ENCODE results near the gene FAM13B.

DNA sequence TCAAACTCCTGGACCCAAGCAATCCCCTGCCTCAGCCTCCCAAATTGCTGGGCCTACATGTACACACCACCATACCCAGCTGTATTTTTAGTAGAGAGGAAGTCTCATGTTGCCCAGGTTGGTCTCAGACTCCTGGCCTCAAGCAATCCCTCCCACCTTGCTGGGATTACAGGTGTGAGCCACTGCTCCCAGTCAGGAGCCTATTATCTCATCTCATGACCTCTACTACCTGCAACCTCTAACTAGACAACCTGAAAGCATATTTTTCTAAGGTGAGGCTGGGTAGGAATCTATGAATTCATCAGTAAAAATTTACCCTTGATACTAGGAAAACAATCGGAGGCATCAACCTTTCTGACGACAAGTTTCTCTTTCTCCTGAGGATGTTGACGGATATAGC, 10.0 kb downstream of the FAM13B start:
- TF ChIP-seq SIN3A (IDR thresholded peaks at IDR 0.05; ENCODE audit: borderline replicate concordance, insufficient read depth, low read length): no peak
- no peak for TF ChIP-seq POLR2AphosphoS5 (IDR thresholded peaks at IDR 0.05; ENCODE audit: low read depth, low read length)
